Testis (tissue), 3 donors: ENCODE measurements around the gene CACNA1D. TPM values are rescaled to one million over a fixed set of nuclear protein-coding genes. Genes with fewer than 3 reads are reported as not detected.
"Not testable (repeated sequence)": the region's sequence is repeated elsewhere in the genome, so short reads cannot be mapped to it uniquely, and the experiment has no call there.

Experiments
- DNase-seq: peaks from one replicate; pipeline ENCODE4 v3.0.0-alpha.2; 2019
- H3K27ac ChIP-seq, 2 donors: fragments of 200-600 bp; sonication (generic); one replicate each; pipeline ENCODE4 v1.5.1; 2019
- H3K27me3 ChIP-seq: fragments of 200-600 bp; sonication (generic); one replicate; pipeline ENCODE4 v1.5.1; 2019
- H3K36me3 ChIP-seq: fragments of 200-600 bp; sonication (generic); one replicate; pipeline ENCODE4 v1.5.1; 2017; ENCODE audit warnings: low read depth; ENCODE audit errors: missing control alignments
- H3K4me1 ChIP-seq: fragments of 200-600 bp; sonication (generic); one replicate; pipeline ENCODE4 v1.5.1; 2019
- H3K4me3 ChIP-seq, 2 donors: fragments of 200-600 bp; sonication (generic); one replicate each; pipeline ENCODE4 v1.5.1; 2017 to 2019
- H3K9me3 ChIP-seq: fragments of 200-600 bp; sonication (generic); one replicate; pipeline ENCODE4 v1.5.1; 2017
- CTCF ChIP-seq, 3 experiments: fragments of 450-650 bp in 2 of 3; fragments of 200-600 bp in 1 of 3; sonication (generic) in 1 of 3; IDR thresholded peaks; one replicate each; pipeline ENCODE4 v1.5.1; 2016 to 2019; ENCODE audit warnings: antibody characterized with exemption in 3 of 3, mild to moderate bottlenecking in 2 of 3, moderate library complexity in 1 of 3
- POLR2A ChIP-seq: fragments of 450-650 bp; IDR thresholded peaks from one replicate; pipeline ENCODE4 v1.6.1; 2017; ENCODE audit warnings: antibody characterized with exemption, mild to moderate bottlenecking, moderate library complexity
- WGBS, 2 donors: methylation state at CpG; one replicate each; pipeline ENCODE4 v1.1.5; 2018; 5-methylcytosine and 5-hydroxymethylcytosine counted together
- intact Hi-C: fragments of 100-400 bp; cut with DNase I; formaldehyde crosslinking; loops from one replicate; pipeline ENCODE4 v1.15.1; 2023; ENCODE audit warnings: low total_unique reads
- polyA plus RNA-seq: library from polyadenylated mRNA; stranded (reverse); fragments of 350-450 nt; fragmentation: Illumina TruSeq; extraction: RNeasy Lipid Tissue Mini Kit (QIAGEN cat#74804); gene quantifications from one replicate; pipeline ENCODE4 v1.2.3, GENCODE V29; 2014; ENCODE audit warnings: low read depth, low replicate concordance; ENCODE audit not compliant: insufficient read depth
- total RNA-seq, 2 donors: library from RNA; depleted of rRNA; stranded (reverse); fragments of >200 nt; gene quantifications; one replicate each; pipeline ENCODE4 v1.2.3, GENCODE V29; 2016

Gene CACNA1D
- total and polyA plus RNA-seq, 3 donors from 2014 or later, result 8.0 to 39.0 (median 37.6) TPM

- no peak for DNase-seq
- no peak overlapping the region for H3K4me3 ChIP-seq
- no peak overlapping the region for H3K27ac ChIP-seq
- H3K36me3 ChIP-seq, result no peaks in the 10 kb centered on the region
- H3K27me3 ChIP-seq, result no peaks in the 10 kb centered on the region
- intact Hi-C loops, result no loop called here
- no peaks in the 10 kb centered on the region for H3K4me1 ChIP-seq
- no peak for TF ChIP-seq POLR2A
- no peak for TF ChIP-seq CTCF (IDR thresholded peaks at IDR 0.05)
- 36 to 46% methylated on average over 2 of the region's 2 CpGs for WGBS, 2 donors
- no peaks in the 10 kb centered on the region for H3K9me3 ChIP-seq
Measured at GRCh38 chr3:53570081-53570480, 75.7 kb downstream of the CACNA1D start.

GRCh38 chr3:53570709-53571108 is 76.3 kb downstream of the CACNA1D start:
- WGBS, 2 donors, result 78 to 84% methylated on average over 3 of the region's 3 CpGs
- no peaks in the 10 kb centered on the region for H3K9me3 ChIP-seq
- TF ChIP-seq CTCF (IDR thresholded peaks at IDR 0.05), result no peak
- no peak for TF ChIP-seq POLR2A
- H3K4me1 ChIP-seq, result no peaks in the 10 kb centered on the region
- no peaks in the 10 kb centered on the region for H3K27me3 ChIP-seq
- H3K4me3 ChIP-seq, result no peak overlapping the region
- no peak for DNase-seq
- H3K27ac ChIP-seq, result no peak overlapping the region
- intact Hi-C loops, result no loop called here
- H3K36me3 ChIP-seq, result no peaks in the 10 kb centered on the region

- Histone ChIP-seq H3K27me3 (no peaks in the 10 kb centered on the region), H3K4me3 (no peak overlapping the region), H3K27ac (no peak overlapping the region), H3K36me3 (no peaks in the 10 kb centered on the region), H3K4me1 (no peaks in the 10 kb centered on the region), H3K9me3 (no peaks in the 10 kb centered on the region)
- intact Hi-C loops, result no loop called here
- DNase-seq, result no peak
- TF ChIP-seq CTCF (IDR thresholded peaks at IDR 0.05) (no peak), POLR2A (no peak)
- 91 to 92% methylated on average over 4 of the region's 4 CpGs for WGBS, 2 donors
Measured at GRCh38 chr3:53571264-53571663, 76.9 kb downstream of the CACNA1D start.

- H3K36me3 ChIP-seq, H3K27me3 ChIP-seq, H3K9me3 ChIP-seq, intact Hi-C loops, H3K4me1 ChIP-seq, H3K4me3 ChIP-seq, H3K27ac ChIP-seq, DNase-seq: not testable (repeated sequence)
- WGBS, 2 donors, result 94 to 98% methylated on average over 4 of the region's 4 CpGs
Measured at GRCh38 chr3:53572184-53572583, 77.8 kb downstream of the CACNA1D start.

- no peak overlapping the region for H3K27ac ChIP-seq
- H3K9me3 ChIP-seq, result no peaks in the 10 kb centered on the region
- TF ChIP-seq CTCF (IDR thresholded peaks at IDR 0.05) (no peak), POLR2A (no peak)
- no peaks in the 10 kb centered on the region for H3K36me3 ChIP-seq
- intact Hi-C loops, result no loop called here
- 47 to 48% methylated on average over 3 of the region's 3 CpGs for WGBS, 2 donors
- no peaks in the 10 kb centered on the region for H3K4me1 ChIP-seq
- H3K4me3 ChIP-seq, result no peak overlapping the region
- H3K27me3 ChIP-seq, result no peaks in the 10 kb centered on the region
- no peak for DNase-seq
Measured at GRCh38 chr3:53577506-53577905, 83.1 kb downstream of the CACNA1D start.
